ENCODE results near the gene KRTAP2-4.
"Not testable (repeated sequence)": the region's sequence is repeated elsewhere in the genome, so short reads cannot be mapped to it uniquely, and the experiment has no call there.

The KRTAP2-4 gene

DNA sequence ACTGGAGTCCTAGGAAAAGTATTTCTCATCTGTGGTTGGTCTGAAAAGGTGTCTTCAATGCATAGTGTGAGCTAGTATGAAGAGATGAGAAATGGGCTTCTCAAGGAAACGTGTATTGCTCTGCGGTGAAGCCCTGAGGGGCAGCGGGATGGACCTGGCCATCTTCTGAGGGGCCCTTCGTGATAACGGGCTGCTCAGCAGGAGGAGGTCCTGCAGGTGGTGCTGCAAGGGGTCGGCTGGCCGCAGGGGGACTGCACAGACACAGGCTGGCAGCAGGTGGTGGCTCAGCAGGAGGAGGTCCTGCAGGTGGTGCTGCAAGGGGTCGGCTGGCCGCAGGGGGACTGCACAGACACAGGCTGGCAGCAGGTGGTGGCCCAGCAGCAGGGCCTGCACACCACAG is 11.1 kb downstream of the KRTAP2-4 start:
- H3K4me3 ChIP-seq (ENCODE audit: low read length in 2 of 2); H3K36me3 ChIP-seq (ENCODE audit: control insufficient read depth in 2 of 2, insufficient read depth in 2 of 2, low read length in 2 of 2); H3K27ac ChIP-seq (ENCODE audit: low read length); H3K9ac ChIP-seq (ENCODE audit: low read length in 2 of 2); H3K9me3 ChIP-seq (ENCODE audit: control insufficient read depth in 2 of 2, low read length in 2 of 2); H3K27me3 ChIP-seq (ENCODE audit: control insufficient read depth in 1 of 2, insufficient read depth in 2 of 2, low read length in 2 of 2); H3K4me1 ChIP-seq (ENCODE audit: control insufficient read depth, insufficient read depth, low read length): not testable (repeated sequence)

GRCh38 chr17:41054025-41054424 is 11.7 kb downstream of the KRTAP2-4 start:
- Histone ChIP-seq H3K27ac (ENCODE audit: low read length) (no peak overlapping the region), H3K27me3 (ENCODE audit: control insufficient read depth in 1 of 2, insufficient read depth in 2 of 2, low read length in 2 of 2) (peaks cover 0 to 4% of the 10 kb centered on the region in 2 donors), H3K36me3 (ENCODE audit: control insufficient read depth in 2 of 2, insufficient read depth in 2 of 2, low read length in 2 of 2) (no peaks in the 10 kb centered on the region), H3K4me3 (ENCODE audit: low read length in 2 of 2) (no peak overlapping the region), H3K4me1 (ENCODE audit: control insufficient read depth, insufficient read depth, low read length) (no peaks in the 10 kb centered on the region), H3K9ac (ENCODE audit: low read length in 2 of 2) (no peak overlapping the region), H3K9me3 (ENCODE audit: control insufficient read depth in 2 of 2, low read length in 2 of 2) (peaks cover 0 to 7% of the 10 kb centered on the region in 2 donors)

DNA sequence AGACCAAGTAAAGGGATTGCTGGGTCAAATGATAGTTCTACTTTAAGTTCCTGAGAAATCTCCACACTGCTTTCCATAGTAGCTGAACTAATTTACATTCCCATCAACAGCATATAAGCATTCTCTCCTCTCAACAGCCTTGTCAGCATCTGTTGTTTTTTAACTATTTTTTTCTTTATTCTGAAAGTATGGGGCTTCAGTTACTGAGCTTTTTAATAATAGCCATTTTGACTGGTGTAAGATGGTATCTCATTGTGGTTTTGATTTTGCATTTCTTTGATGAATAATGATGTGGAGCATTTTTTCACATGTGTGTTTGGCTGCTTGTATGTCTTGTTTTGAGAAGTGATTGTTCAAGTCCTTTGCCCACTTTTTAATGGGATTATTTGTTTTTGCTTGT is 13.1 kb downstream of the KRTAP2-4 start:
- no peak overlapping the region for H3K4me3 ChIP-seq (ENCODE audit: low read length in 2 of 2)
- no peak overlapping the region for H3K27ac ChIP-seq (ENCODE audit: low read length)
- H3K9ac ChIP-seq (ENCODE audit: low read length in 2 of 2), result no peak overlapping the region
- no peaks in the 10 kb centered on the region for H3K36me3 ChIP-seq (ENCODE audit: control insufficient read depth in 2 of 2, insufficient read depth in 2 of 2, low read length in 2 of 2)
- no peaks in the 10 kb centered on the region for H3K4me1 ChIP-seq (ENCODE audit: control insufficient read depth, insufficient read depth, low read length)
- peaks cover 0 to 4% of the 10 kb centered on the region in 2 donors for H3K9me3 ChIP-seq (ENCODE audit: control insufficient read depth in 2 of 2, low read length in 2 of 2)
- H3K27me3 ChIP-seq (ENCODE audit: control insufficient read depth in 1 of 2, insufficient read depth in 2 of 2, low read length in 2 of 2), result peaks cover 3 to 4% of the 10 kb centered on the region in 2 donors

GRCh38 chr17:41049110-41049509 is 16.6 kb downstream of the KRTAP2-4 start:
- Histone ChIP-seq H3K27ac (ENCODE audit: low read length) (no peak overlapping the region), H3K36me3 (ENCODE audit: control insufficient read depth in 2 of 2, insufficient read depth in 2 of 2, low read length in 2 of 2) (no peaks in the 10 kb centered on the region), H3K4me3 (ENCODE audit: low read length in 2 of 2) (no peak overlapping the region), H3K27me3 (ENCODE audit: control insufficient read depth in 1 of 2, insufficient read depth in 2 of 2, low read length in 2 of 2) (peaks cover 3 to 5% of the 10 kb centered on the region in 2 donors), H3K4me1 (ENCODE audit: control insufficient read depth, insufficient read depth, low read length) (no peaks in the 10 kb centered on the region), H3K9ac (ENCODE audit: low read length in 2 of 2) (no peak overlapping the region), H3K9me3 (ENCODE audit: control insufficient read depth in 2 of 2, low read length in 2 of 2) (peaks cover 0 to 2% of the 10 kb centered on the region in 2 donors)

GRCh38 chr17:41048441-41048840 is 17.2 kb downstream of the KRTAP2-4 start:
- Histone ChIP-seq H3K4me3 (ENCODE audit: low read length in 2 of 2) (no peak overlapping the region), H3K36me3 (ENCODE audit: control insufficient read depth in 2 of 2, insufficient read depth in 2 of 2, low read length in 2 of 2) (no peaks in the 10 kb centered on the region), H3K9me3 (ENCODE audit: control insufficient read depth in 2 of 2, low read length in 2 of 2) (no peaks in the 10 kb centered on the region), H3K4me1 (ENCODE audit: control insufficient read depth, insufficient read depth, low read length) (no peaks in the 10 kb centered on the region), H3K27ac (ENCODE audit: low read length) (no peak overlapping the region), H3K27me3 (ENCODE audit: control insufficient read depth in 1 of 2, insufficient read depth in 2 of 2, low read length in 2 of 2) (peaks cover 3 to 5% of the 10 kb centered on the region in 2 donors), H3K9ac (ENCODE audit: low read length in 2 of 2) (no peak overlapping the region)

- not testable (repeated sequence) for H3K4me3 ChIP-seq (ENCODE audit: low read length in 2 of 2); H3K27me3 ChIP-seq (ENCODE audit: control insufficient read depth in 1 of 2, insufficient read depth in 2 of 2, low read length in 2 of 2); H3K36me3 ChIP-seq (ENCODE audit: control insufficient read depth in 2 of 2, insufficient read depth in 2 of 2, low read length in 2 of 2); H3K9ac ChIP-seq (ENCODE audit: low read length in 2 of 2); H3K9me3 ChIP-seq (ENCODE audit: control insufficient read depth in 2 of 2, low read length in 2 of 2); H3K27ac ChIP-seq (ENCODE audit: low read length); H3K4me1 ChIP-seq (ENCODE audit: control insufficient read depth, insufficient read depth, low read length)
These were observed 18.8 kb downstream of the KRTAP2-4 start, which contains the start of gene KRTAP2-1 for GRCh38 chr17:41046735-41047465. TSS of gene KRTAP2-1 (minus strand) at chr17:41047316. CDS start at chr17:41047267, 49 bp downstream.

DNA sequence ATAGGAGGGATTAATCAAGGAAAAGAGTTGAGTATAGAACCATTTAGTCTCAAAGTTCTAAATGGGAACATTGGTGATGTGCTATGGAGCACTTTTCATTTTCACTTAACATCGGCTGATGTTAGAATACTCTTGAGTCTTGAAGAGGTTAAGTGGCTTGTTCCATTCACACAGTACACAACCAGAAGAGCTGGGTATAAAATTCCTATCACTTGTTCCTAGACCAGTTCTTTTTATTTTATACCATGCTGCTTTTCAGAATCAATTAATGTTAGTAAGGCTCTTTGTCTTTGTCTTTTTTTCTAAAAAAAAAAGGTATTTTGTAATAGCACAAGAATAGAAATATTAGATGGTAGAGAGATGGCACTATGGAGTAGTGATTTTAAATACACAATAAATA is 22.7 kb downstream of the KRTAP2-4 start:
- H3K4me3 ChIP-seq (ENCODE audit: low read length in 2 of 2), result no peak overlapping the region
- no peaks in the 10 kb centered on the region for H3K9me3 ChIP-seq (ENCODE audit: control insufficient read depth in 2 of 2, low read length in 2 of 2)
- no peak overlapping the region for H3K9ac ChIP-seq (ENCODE audit: low read length in 2 of 2)
- no peak overlapping the region for H3K27ac ChIP-seq (ENCODE audit: low read length)
- no peaks in the 10 kb centered on the region for H3K4me1 ChIP-seq (ENCODE audit: control insufficient read depth, insufficient read depth, low read length)
- H3K36me3 ChIP-seq (ENCODE audit: control insufficient read depth in 2 of 2, insufficient read depth in 2 of 2, low read length in 2 of 2), result no peaks in the 10 kb centered on the region
- H3K27me3 ChIP-seq (ENCODE audit: control insufficient read depth in 1 of 2, insufficient read depth in 2 of 2, low read length in 2 of 2), result peaks cover 0 to 2% of the 10 kb centered on the region in 2 donors

GRCh38 chr17:41040783-41041571 is 24.7 kb downstream of the KRTAP2-4 start, which contains the start of gene KRTAP1-1:
TSS of gene KRTAP1-1 (minus strand) at chr17:41041450. CDS start at chr17:41041397, 53 bp downstream.
- H3K27ac ChIP-seq (ENCODE audit: low read length); H3K27me3 ChIP-seq (ENCODE audit: control insufficient read depth in 1 of 2, insufficient read depth in 2 of 2, low read length in 2 of 2); H3K36me3 ChIP-seq (ENCODE audit: control insufficient read depth in 2 of 2, insufficient read depth in 2 of 2, low read length in 2 of 2); H3K9me3 ChIP-seq (ENCODE audit: control insufficient read depth in 2 of 2, low read length in 2 of 2); H3K9ac ChIP-seq (ENCODE audit: low read length in 2 of 2); H3K4me1 ChIP-seq (ENCODE audit: control insufficient read depth, insufficient read depth, low read length); H3K4me3 ChIP-seq (ENCODE audit: low read length in 2 of 2): not testable (repeated sequence)

GRCh38 chr17:41037853-41038350 is 27.8 kb downstream of the KRTAP2-4 start:
- no peaks in the 10 kb centered on the region for H3K9me3 ChIP-seq (ENCODE audit: control insufficient read depth in 2 of 2, low read length in 2 of 2)
- H3K9ac ChIP-seq (ENCODE audit: low read length in 2 of 2), result no peak overlapping the region
- no peaks in the 10 kb centered on the region for H3K36me3 ChIP-seq (ENCODE audit: control insufficient read depth in 2 of 2, insufficient read depth in 2 of 2, low read length in 2 of 2)
- no peak overlapping the region for H3K4me3 ChIP-seq (ENCODE audit: low read length in 2 of 2)
- H3K27ac ChIP-seq (ENCODE audit: low read length), result no peak overlapping the region
- H3K4me1 ChIP-seq (ENCODE audit: control insufficient read depth, insufficient read depth, low read length), result no peaks in the 10 kb centered on the region
- H3K27me3 ChIP-seq (ENCODE audit: control insufficient read depth in 1 of 2, insufficient read depth in 2 of 2, low read length in 2 of 2), result peaks cover 0 to 2% of the 10 kb centered on the region in 2 donors

GRCh38 chr17:41034346-41034935 is 31.2 kb downstream of the KRTAP2-4 start, which contains the start of gene KRTAP1-3:
TSS of gene KRTAP1-3 (minus strand) at chr17:41034874. CDS start at chr17:41034821, 53 bp downstream.
- not testable (repeated sequence) for H3K27me3 ChIP-seq (ENCODE audit: control insufficient read depth in 1 of 2, insufficient read depth in 2 of 2, low read length in 2 of 2); H3K9ac ChIP-seq (ENCODE audit: low read length in 2 of 2)

More at GRCh38 chr17:41034346-41034935, 31.2 kb downstream of the KRTAP2-4 start, which contains the start of gene KRTAP1-3:
- not testable (repeated sequence) for H3K27ac ChIP-seq (ENCODE audit: low read length); H3K9me3 ChIP-seq (ENCODE audit: control insufficient read depth in 2 of 2, low read length in 2 of 2); H3K36me3 ChIP-seq (ENCODE audit: control insufficient read depth in 2 of 2, insufficient read depth in 2 of 2, low read length in 2 of 2); H3K4me3 ChIP-seq (ENCODE audit: low read length in 2 of 2); H3K4me1 ChIP-seq (ENCODE audit: control insufficient read depth, insufficient read depth, low read length)

Data from stomach smooth muscle (tissue), 2 donors.